AG10803 (cell line): ENCODE results near the gene PLXDC2.
A peak's percentile ranks its signal among the peaks of the same experiment; 100 is the strongest.

Source experiments
- DNase-seq: peaks from one replicate; pipeline ENCODE4 v3.0.0; 2010; ENCODE audit warnings: low read depth
- H3K4me3 ChIP-seq: 2 replicates; pipeline ENCODE4 v1.5.1; 2011; ENCODE audit warnings: mild to moderate bottlenecking, low read length, control low read depth
- CTCF ChIP-seq: conservative IDR thresholded peaks from 2 replicates; pipeline ENCODE4 v1.5.1; 2011; ENCODE audit warnings: mild to moderate bottlenecking, low read length, control low read depth, inconsistent platforms

Gene PLXDC2

GRCh38 chr10:19892270-19892669 lies 76.0 kb downstream of the PLXDC2 start:
- H3K4me3 ChIP-seq = no peak overlapping the region
- no peak for DNase-seq
- no peak for TF ChIP-seq CTCF

GRCh38 chr10:19892677-19893076 lies 76.4 kb downstream of the PLXDC2 start:
- TF ChIP-seq CTCF = no peak
- DNase-seq = no peak
- H3K4me3 ChIP-seq = no peak overlapping the region

GRCh38 chr10:19895500-19895899 lies 79.3 kb downstream of the PLXDC2 start:
- no peak for TF ChIP-seq CTCF
- DNase-seq = no peak

GRCh38 chr10:19902456-19902855 lies 86.2 kb downstream of the PLXDC2 start:
- TF ChIP-seq CTCF = no peak
- H3K4me3 ChIP-seq = no peak overlapping the region
- no peak for DNase-seq

More at GRCh38 chr10:19895500-19895899, 79.3 kb downstream of the PLXDC2 start:
- no peak overlapping the region for H3K4me3 ChIP-seq

- no peak for TF ChIP-seq CTCF
- no peak overlapping the region for H3K4me3 ChIP-seq
- DNase-seq = peak; percentile 28
Observed at GRCh38 chr10:19904202-19904661, 88.0 kb downstream of the PLXDC2 start.

GRCh38 chr10:19906108-19906791 lies 90.0 kb downstream of the PLXDC2 start:
- DNase-seq = no peak
- TF ChIP-seq CTCF = no peak
- H3K4me3 ChIP-seq = no peak overlapping the region

- TF ChIP-seq CTCF = no peak
- DNase-seq = no peak
- H3K4me3 ChIP-seq = no peak overlapping the region
Observed at GRCh38 chr10:19908991-19909696, 92.9 kb downstream of the PLXDC2 start.
